Suprapubic skin (tissue), 4 donors: ENCODE results near the gene PRPS2.

Source experiments
- CTCF ChIP-seq, 2 donors: fragments of 200-600 bp in 1 of 2; fragments of 450-650 bp in 1 of 2; sonication (generic) in 1 of 2; IDR thresholded peaks; one replicate each; pipeline ENCODE4 v1.5.1; 2016 to 2019; ENCODE audit warnings: antibody characterized with exemption in 2 of 2, mild to moderate bottlenecking in 1 of 2, moderate library complexity in 1 of 2
- EP300 ChIP-seq: sonication (generic); formaldehyde crosslinking; IDR thresholded peaks from one replicate; pipeline ENCODE4 v1.6.1; 2017; ENCODE audit warnings: antibody characterized with exemption
- POLR2AphosphoS5 ChIP-seq, 3 donors: sonication (generic); formaldehyde crosslinking; IDR thresholded peaks; one replicate each; pipeline ENCODE4 v1.6.1; 2017; ENCODE audit warnings: antibody characterized with exemption in 3 of 3

- TF ChIP-seq EP300 (no peak), CTCF (IDR thresholded peaks at IDR 0.05) (peak in 1 of 2 donors; percentile 45), POLR2AphosphoS5 (IDR thresholded peaks at IDR 0.05) (no peak)
These were observed 19.7 kb upstream of the PRPS2 start for GRCh38 chrX:12771445-12772069.
